ENCODE data around the gene CD300LD.

- TF ChIP-seq POLR2A (IDR thresholded peaks at IDR 0.05) = no peak
- no peak for TF ChIP-seq CTCF (IDR thresholded peaks at IDR 0.05)
These were observed 48.7 kb downstream of the CD300LD start for GRCh38 chr17:74543406-74543805.
